CD4-positive, alpha-beta memory T cell (primary cell): ENCODE results near the gene KRI1. TPM values are rescaled to one million over a fixed set of nuclear protein-coding genes. Genes with fewer than 3 reads are reported as not detected.
A peak's percentile ranks its signal among the peaks of the same experiment; 100 is the strongest.

Experiments used
- CTCF ChIA-PET: fragments of 350-600 bp; sonication (Branson Sonifier 250); formaldehyde crosslinking; loops from one replicate; lab custom pipeline; 2021; ENCODE audit warnings: inconsistent platforms; ENCODE audit not compliant: partially characterized antibody; lab: Charles Lee
- POLR2A ChIA-PET: fragments of 350-600 bp; sonication (Branson Sonifier 250); formaldehyde crosslinking; loops from one replicate; lab custom pipeline; 2021; ENCODE audit not compliant: partially characterized antibody; lab: Charles Lee
- DNase-seq, 5 donors: peaks; one replicate each; pipeline versions ENCODE4 v3.0.0 to v3.0.0-alpha.2; 2020 to 2022; ENCODE audit warnings: mixed read lengths in 1 of 5
- H3K27ac ChIP-seq: one replicate; pipeline ENCODE4 v1.7.0; 2013; ENCODE audit warnings: low read depth, low read length
- H3K27me3 ChIP-seq: 2 replicates; pipeline ENCODE4 v1.7.0; 2013; ENCODE audit warnings: mild to moderate bottlenecking, low read length, moderate library complexity; ENCODE audit not compliant: insufficient read depth
- H3K36me3 ChIP-seq: 2 replicates; pipeline ENCODE4 v1.7.0; 2013; ENCODE audit warnings: mild to moderate bottlenecking, low read length, moderate library complexity; ENCODE audit not compliant: insufficient read depth
- H3K4me1 ChIP-seq: 2 replicates; pipeline ENCODE4 v1.7.0; 2013; ENCODE audit warnings: mild to moderate bottlenecking, low read length, moderate library complexity; ENCODE audit not compliant: insufficient read depth
- H3K4me3 ChIP-seq, 2 donors: one replicate each; pipeline ENCODE4 v1.7.0; 2013; ENCODE audit warnings: low read length in 2 of 2, mild to moderate bottlenecking in 1 of 2
- H3K9me3 ChIP-seq, 2 donors: one replicate each; pipeline ENCODE4 v1.7.0; 2013; ENCODE audit warnings: low read length in 2 of 2, control low read depth in 1 of 2; ENCODE audit not compliant: control insufficient read depth in 1 of 2
- H3K27ac Mint-ChIP-seq, 7 donors: one replicate each; pipeline ENCODE4 v1.8.0; 2020 to 2021; ENCODE audit warnings: mixed read lengths in 7 of 7, mild to moderate bottlenecking in 6 of 7, inconsistent platforms in 3 of 7, moderate library complexity in 3 of 7
- H3K27me3 Mint-ChIP-seq, 2 donors: one replicate each; pipeline ENCODE4 v1.8.0; 2020 to 2021; ENCODE audit warnings: mixed read lengths in 2 of 2
- H3K36me3 Mint-ChIP-seq, 2 donors: one replicate each; pipeline ENCODE4 v1.8.0; 2020 to 2021; ENCODE audit warnings: mixed read lengths in 2 of 2, inconsistent platforms in 1 of 2, mild to moderate bottlenecking in 1 of 2
- H3K4me1 Mint-ChIP-seq, 4 donors: one replicate each; pipeline ENCODE4 v1.8.0; 2020 to 2021; ENCODE audit warnings: mixed read lengths in 4 of 4, mild to moderate bottlenecking in 1 of 4
- H3K4me3 Mint-ChIP-seq, 8 donors: one replicate each; pipeline ENCODE4 v1.8.0; 2020 to 2021; ENCODE audit warnings: mixed read lengths in 8 of 8, mild to moderate bottlenecking in 7 of 8, moderate library complexity in 6 of 8, inconsistent platforms in 3 of 8
- H3K9me3 Mint-ChIP-seq, 8 donors: one replicate each; pipeline ENCODE4 v1.8.0; 2020 to 2021; ENCODE audit warnings: mixed read lengths in 8 of 8, mild to moderate bottlenecking in 5 of 8, inconsistent platforms in 3 of 8, moderate library complexity in 1 of 8
- intact Hi-C: fragments of 100-400 bp; cut with micrococcal nuclease; formaldehyde crosslinking; loops from one replicate; pipeline ENCODE4 v1.15.1; 2023
- polyA plus RNA-seq, 2 donors: library from polyadenylated mRNA; unstranded; fragments of 300-500 nt; fragmentation: Illumina TruSeq; gene quantifications; one replicate each; pipeline ENCODE4 v1.2.3, GENCODE V29; 2021
- total RNA-seq, 2 experiments: library from RNA; stranded (reverse); gene quantifications; one replicate each; pipeline ENCODE4 v1.2.3, GENCODE V29; 2021

Gene KRI1
- total and polyA plus RNA-seq, 4 experiments from 2014 or later = 3.2 to 73.0 (median 54.5) TPM

DNA sequence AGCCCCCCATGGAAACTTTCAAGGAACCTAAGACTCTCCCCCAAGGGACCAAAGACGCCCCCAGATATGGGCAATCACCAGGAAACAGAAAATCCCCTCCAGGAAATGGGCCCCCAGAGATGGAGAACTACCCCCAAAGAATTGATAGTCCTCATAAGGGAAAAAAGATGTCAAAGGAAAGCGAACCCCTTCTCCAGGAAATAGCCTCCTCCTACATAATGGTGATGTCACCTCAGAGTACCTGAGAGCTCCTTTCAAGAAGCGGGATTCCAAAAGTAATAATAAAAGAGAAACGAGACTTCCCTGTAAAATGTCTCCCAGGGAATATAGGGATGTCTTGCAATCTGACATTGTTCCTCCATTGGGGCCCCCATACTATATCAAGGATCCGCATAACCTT lies 1.8 kb upstream of the KRI1 start:
- CTCF ChIA-PET = interaction anchor here (0.6 to 1.7 kb wide), 9 partner anchors 11 to 64 kb away, joined by 3 to 7 read pairs (median 4); partner anchors contain the start of gene KEAP1
- H3K4me1 ChIP-seq = peaks cover 40% of the 10 kb centered on the region
- Mint-ChIP-seq H3K27ac (peak overlapping the region; percentile 95 to 99 (median 98)), H3K36me3 (peaks cover 10 to 29% of the 10 kb centered on the region in 2 donors), H3K27me3 (no peaks in the 10 kb centered on the region), H3K4me1 (peaks cover 25 to 57% (median 37%) of the 10 kb centered on the region in 4 donors), H3K4me3 (peak overlapping the region; percentile 90 to 99 (median 98)), H3K9me3 (peaks cover 0 to 2% (median 0%) of the 10 kb centered on the region in 8 donors)
- peak overlapping the region; percentile 94 for H3K27ac ChIP-seq
- H3K36me3 ChIP-seq = no peaks in the 10 kb centered on the region
- intact Hi-C loops = loop anchor here (2.0 to 5.0 kb wide), 4 partner anchors 35 to 305 kb away; partner anchors contain the start of gene CARM1
- peak overlapping the region; percentile 92 to 97 for H3K4me3 ChIP-seq
- DNase-seq = no peak
- H3K27me3 ChIP-seq = no peaks in the 10 kb centered on the region
- POLR2A ChIA-PET = interaction anchor here (0.9 to 10.2 kb wide), 16 partner anchors 9 to 268 kb away, joined by 3 to 128 read pairs (median 8); partner anchors contain the start of genes ATG4D, KEAP1, QTRT1 and TMED1
- no peaks in the 10 kb centered on the region for H3K9me3 ChIP-seq

DNA sequence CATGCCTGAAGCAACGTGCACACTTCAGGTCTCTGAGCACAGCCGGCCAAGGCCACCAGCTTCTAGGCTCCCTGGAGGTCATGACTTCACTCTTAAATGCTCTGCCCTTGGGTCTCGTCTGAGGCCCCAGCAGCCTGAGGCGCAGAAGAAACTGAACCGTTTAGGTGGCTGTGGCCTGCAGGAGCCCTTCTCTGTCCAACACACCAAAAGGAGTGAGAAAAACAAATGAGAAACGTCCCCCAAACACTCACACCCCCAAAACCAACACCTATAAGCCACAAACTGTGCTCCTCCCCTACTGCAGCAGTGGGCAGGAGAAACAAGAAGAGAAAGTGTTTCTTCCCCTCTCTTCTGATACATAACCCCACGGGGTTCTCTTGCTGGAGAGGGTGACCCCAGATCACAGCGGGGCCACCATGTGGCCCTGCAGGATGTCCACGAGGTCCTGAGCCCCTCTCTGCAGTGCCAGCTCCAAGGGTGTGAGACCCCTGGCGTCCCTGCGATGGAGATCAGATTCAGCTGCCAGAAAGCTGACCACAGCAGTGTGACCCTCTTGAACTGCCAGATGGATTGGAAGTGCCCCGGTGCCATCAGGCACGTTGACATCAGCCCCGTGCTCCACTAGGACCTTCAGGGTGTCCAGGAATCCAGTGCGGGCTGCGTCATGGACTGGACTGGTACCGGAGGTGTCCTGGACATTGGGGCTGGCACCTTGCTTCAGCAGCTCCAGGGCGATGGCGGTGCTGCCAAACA lies 1.0 kb upstream of the KRI1 start:
- peaks cover 22 to 50% (median 33%) of the 10 kb centered on the region in 4 donors for H3K4me1 Mint-ChIP-seq
- Histone ChIP-seq H3K4me1 (peaks cover 37% of the 10 kb centered on the region), H3K9me3 (no peaks in the 10 kb centered on the region), H3K36me3 (no peaks in the 10 kb centered on the region), H3K27me3 (no peaks in the 10 kb centered on the region), H3K27ac (peak overlapping the region; percentile 94), H3K4me3 (peak overlapping the region; percentile 92 to 97)
- intact Hi-C loops = loop anchor here (1.0 to 5.0 kb wide), 5 partner anchors 13 to 305 kb away; partner anchors contain the start of genes CARM1 and ILF3
- POLR2A ChIA-PET = interaction anchor here (0.6 to 10.2 kb wide), 25 partner anchors 10 to 424 kb away, joined by 3 to 128 read pairs (median 4); partner anchors contain the start of genes ATG4D, CARM1, DNM2 and KEAP1
- no peaks in the 10 kb centered on the region for H3K27me3 Mint-ChIP-seq
- peaks cover 10 to 30% of the 10 kb centered on the region in 2 donors for H3K36me3 Mint-ChIP-seq
- CTCF ChIA-PET = interaction anchor here (0.6 to 1.7 kb wide), 8 partner anchors 8 to 63 kb away, joined by 3 to 7 read pairs (median 4); partner anchors contain the start of gene KEAP1
- H3K27ac Mint-ChIP-seq = peak overlapping the region; percentile 95 to 99 (median 98)
- peaks cover 0 to 2% (median 0%) of the 10 kb centered on the region in 8 donors for H3K9me3 Mint-ChIP-seq
- DNase-seq = peak; percentile 69 to 79 (median 72)
- peak overlapping the region; percentile 90 to 99 (median 98) for H3K4me3 Mint-ChIP-seq

- Histone ChIP-seq H3K36me3 (no peaks in the 10 kb centered on the region), H3K27me3 (no peaks in the 10 kb centered on the region), H3K9me3 (no peaks in the 10 kb centered on the region), H3K4me1 (peaks cover 37% of the 10 kb centered on the region), H3K4me3 (peak overlapping the region; percentile 92 to 97), H3K27ac (peak overlapping the region; percentile 94)
- intact Hi-C loops = loop anchor here (1.0 to 5.0 kb wide), 5 partner anchors 12 to 306 kb away; partner anchors contain the start of genes CARM1 and ILF3
- peaks cover 0 to 2% (median 0%) of the 10 kb centered on the region in 8 donors for H3K9me3 Mint-ChIP-seq
- POLR2A ChIA-PET = interaction anchor here (0.6 to 10.2 kb wide), 19 partner anchors 12 to 423 kb away, joined by 3 to 128 read pairs (median 4); partner anchors contain the start of genes ATG4D, CARM1, DNM2 and QTRT1
- H3K36me3 Mint-ChIP-seq = peaks cover 10 to 34% of the 10 kb centered on the region in 2 donors
- peak overlapping the region; percentile 95 to 99 (median 98) for H3K27ac Mint-ChIP-seq
- H3K4me3 Mint-ChIP-seq = peak overlapping the region; percentile 90 to 99 (median 98)
- H3K4me1 Mint-ChIP-seq = peaks cover 22 to 50% (median 33%) of the 10 kb centered on the region in 4 donors
- H3K27me3 Mint-ChIP-seq = no peaks in the 10 kb centered on the region
- CTCF ChIA-PET = interaction anchor here (0.7 to 1.3 kb wide), 3 partner anchors 9 to 63 kb away, joined by 3 to 4 read pairs (median 4); partner anchors contain the start of gene KEAP1
- DNase-seq = no peak
Observed at GRCh38 chr19:10566408-10566657, 523 bp upstream of the KRI1 start.

GRCh38 chr19:10565028-10565566 lies 713 bp downstream of the KRI1 start:
- H3K27me3 Mint-ChIP-seq = no peaks in the 10 kb centered on the region
- ChIA-PET POLR2A (interaction anchor here (1.0 to 10.2 kb wide), 10 partner anchors 11 to 157 kb away, joined by 3 to 128 read pairs (median 10); partner anchors contain the start of genes ATG4D and S1PR5), CTCF (interaction anchor here (1.7 kb wide), 1 partner anchor 13 kb away, joined by 9 read pairs; no protein-coding TSS in a partner anchor)
- peak overlapping the region; percentile 43 to 95 for H3K4me3 ChIP-seq
- no peaks in the 10 kb centered on the region for H3K9me3 ChIP-seq
- peaks cover 11% of the 10 kb centered on the region for H3K36me3 ChIP-seq
- peaks cover 37% of the 10 kb centered on the region for H3K4me1 ChIP-seq
- intact Hi-C loops = loop anchor here (5.0 kb wide), 3 partner anchors 37 to 307 kb away; partner anchors contain the start of gene CARM1
- no peaks in the 10 kb centered on the region for H3K27me3 ChIP-seq
- H3K27ac ChIP-seq = peak overlapping the region; percentile 94
- H3K27ac Mint-ChIP-seq = peak overlapping the region; percentile 95 to 98 (median 97)
- H3K36me3 Mint-ChIP-seq = peaks cover 13 to 42% of the 10 kb centered on the region in 2 donors
- peaks cover 0 to 2% (median 0%) of the 10 kb centered on the region in 8 donors for H3K9me3 Mint-ChIP-seq
- peak overlapping the region; percentile 90 to 99 (median 98) for H3K4me3 Mint-ChIP-seq
- DNase-seq = peak; percentile 42 to 68 (median 48)
- peaks cover 21 to 50% (median 32%) of the 10 kb centered on the region in 4 donors for H3K4me1 Mint-ChIP-seq

GRCh38 chr19:10562609-10563008 lies 3.2 kb downstream of the KRI1 start:
- Histone ChIP-seq H3K27me3 (no peaks in the 10 kb centered on the region), H3K4me3 (no peak overlapping the region), H3K27ac (no peak overlapping the region), H3K9me3 (no peaks in the 10 kb centered on the region), H3K4me1 (peaks cover 31% of the 10 kb centered on the region), H3K36me3 (peaks cover 36% of the 10 kb centered on the region)
- Mint-ChIP-seq H3K4me3 (no peak overlapping the region), H3K27me3 (no peaks in the 10 kb centered on the region), H3K9me3 (peaks cover 0 to 2% (median 0%) of the 10 kb centered on the region in 8 donors), H3K27ac (peak overlapping the region in 3 of 7 donors; percentile 8 to 51 (median 27)), H3K36me3 (peaks cover 21 to 42% of the 10 kb centered on the region in 2 donors), H3K4me1 (peaks cover 19 to 36% (median 27%) of the 10 kb centered on the region in 4 donors)
- intact Hi-C loops = no loop called here
- ChIA-PET POLR2A (interaction anchor here (10.2 kb wide), 1 partner anchor 9 kb away, joined by 128 read pairs; no protein-coding TSS in a partner anchor), CTCF (interaction anchor here (1.3 to 2.5 kb wide), 3 partner anchors 18 to 302 kb away, joined by 3 to 7 read pairs (median 3); no protein-coding TSS in a partner anchor)
- no peak for DNase-seq

DNA sequence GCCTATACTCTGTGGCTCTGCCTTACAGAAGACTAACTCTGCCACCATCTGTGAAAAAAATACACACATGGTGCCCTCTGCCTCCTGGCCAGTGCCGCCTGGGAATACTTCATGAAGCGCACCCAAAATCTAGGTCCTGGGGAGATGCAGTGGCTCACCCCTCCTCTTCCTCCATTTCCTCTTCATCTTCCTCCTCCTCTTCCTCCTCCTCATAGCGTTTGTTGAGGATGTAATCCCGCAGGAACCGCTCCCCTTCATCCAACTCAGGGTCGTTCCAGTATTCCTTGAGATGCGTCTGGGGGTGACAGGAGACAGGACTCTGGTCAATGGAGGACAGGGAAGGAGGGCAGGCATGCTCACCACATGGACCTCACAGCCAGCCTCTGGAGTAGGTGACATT lies 5.7 kb downstream of the KRI1 start:
- H3K27ac Mint-ChIP-seq = peak overlapping the region in 2 of 7 donors; percentile 36 to 90
- intact Hi-C loops = no loop called here

More for the DNA sequence above, 5.7 kb downstream of the KRI1 start:
- Histone ChIP-seq H3K4me1 (peaks cover 30% of the 10 kb centered on the region), H3K36me3 (peaks cover 49% of the 10 kb centered on the region), H3K4me3 (no peak overlapping the region), H3K9me3 (no peaks in the 10 kb centered on the region), H3K27me3 (no peaks in the 10 kb centered on the region), H3K27ac (no peak overlapping the region)
- H3K36me3 Mint-ChIP-seq = peaks cover 13 to 35% of the 10 kb centered on the region in 2 donors
- POLR2A ChIA-PET = no interaction called here
- DNase-seq = no peak
- peaks cover 10 to 32% (median 18%) of the 10 kb centered on the region in 4 donors for H3K4me1 Mint-ChIP-seq
- H3K9me3 Mint-ChIP-seq = no peaks in the 10 kb centered on the region
- no peak overlapping the region for H3K4me3 Mint-ChIP-seq
- CTCF ChIA-PET = interaction anchor here (1.5 kb wide), 1 partner anchor 17 kb away, joined by 4 read pairs; no protein-coding TSS in a partner anchor
- no peaks in the 10 kb centered on the region for H3K27me3 Mint-ChIP-seq
